Measurements from ENCODE around the gene HLA-DMA. TPM values are rescaled to one million over a fixed set of nuclear protein-coding genes. Genes with fewer than 3 reads are reported as not detected.

HLA-DMA gene
- total and polyA plus RNA-seq, 9 donors, result 5.7 to 162 (median 19.2) TPM

GRCh38 chr6:32979720-32980487 lies 27.0 kb upstream of the HLA-DMA start:
- WGBS, 3 donors, result 82 to 86% (median 84%) methylated on average over 12 of the region's 12 CpGs
- peaks cover 2% of the 10 kb centered on the region for H3K4me1 ChIP-seq (ENCODE audit: insufficient read depth)
- H3K4me3 ChIP-seq, result no peak overlapping the region
- intact Hi-C loops (cut with DNase I), result loop anchor here (5.0 to 10.0 kb wide), 4 partner anchors 43 to 785 kb away; partner anchors contain the start of genes GPSM3 (in 1 of the 4) and PBX2 (in 1 of the 4)
- no peaks in the 10 kb centered on the region for H3K27me3 ChIP-seq
- no peak for TF ChIP-seq EP300 (IDR thresholded peaks at IDR 0.05)
- no peak for TF ChIP-seq POLR2A (IDR thresholded peaks at IDR 0.05)
- TF ChIP-seq, protein P1, sequence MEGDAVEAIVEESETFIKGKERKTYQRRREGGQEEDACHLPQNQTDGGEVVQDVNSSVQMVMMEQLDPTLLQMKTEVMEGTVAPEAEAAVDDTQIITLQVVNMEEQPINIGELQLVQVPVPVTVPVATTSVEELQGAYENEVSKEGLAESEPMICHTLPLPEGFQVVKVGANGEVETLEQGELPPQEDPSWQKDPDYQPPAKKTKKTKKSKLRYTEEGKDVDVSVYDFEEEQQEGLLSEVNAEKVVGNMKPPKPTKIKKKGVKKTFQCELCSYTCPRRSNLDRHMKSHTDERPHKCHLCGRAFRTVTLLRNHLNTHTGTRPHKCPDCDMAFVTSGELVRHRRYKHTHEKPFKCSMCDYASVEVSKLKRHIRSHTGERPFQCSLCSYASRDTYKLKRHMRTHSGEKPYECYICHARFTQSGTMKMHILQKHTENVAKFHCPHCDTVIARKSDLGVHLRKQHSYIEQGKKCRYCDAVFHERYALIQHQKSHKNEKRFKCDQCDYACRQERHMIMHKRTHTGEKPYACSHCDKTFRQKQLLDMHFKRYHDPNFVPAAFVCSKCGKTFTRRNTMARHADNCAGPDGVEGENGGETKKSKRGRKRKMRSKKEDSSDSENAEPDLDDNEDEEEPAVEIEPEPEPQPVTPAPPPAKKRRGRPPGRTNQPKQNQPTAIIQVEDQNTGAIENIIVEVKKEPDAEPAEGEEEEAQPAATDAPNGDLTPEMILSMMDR (IDR thresholded peaks at IDR 0.05), result no peak
- no peak for DNase-seq
- no peaks in the 10 kb centered on the region for H3K9me3 ChIP-seq
- peaks cover 3% of the 10 kb centered on the region for H3K36me3 ChIP-seq
- no peak overlapping the region for H3K27ac ChIP-seq

DNA sequence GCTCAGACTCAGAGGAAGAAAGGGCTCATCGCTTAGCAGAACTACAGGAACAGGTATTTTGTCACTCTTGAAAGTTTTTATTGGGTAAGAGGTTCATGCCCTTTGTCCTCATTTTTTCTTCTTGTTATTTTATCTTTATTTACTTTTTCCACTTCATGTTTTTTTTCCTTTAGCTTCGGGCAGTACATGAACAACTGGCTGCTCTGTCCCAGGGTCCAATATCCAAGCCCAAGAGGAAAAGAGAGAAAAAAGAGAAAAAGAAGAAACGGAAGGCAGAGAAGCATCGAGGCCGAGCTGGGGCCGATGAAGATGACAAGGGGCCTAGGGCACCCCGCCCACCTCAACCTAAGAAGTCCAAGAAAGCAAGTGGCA lies 25.0 kb upstream of the HLA-DMA start:
- no peak for TF ChIP-seq POLR2A (IDR thresholded peaks at IDR 0.05)
- TF ChIP-seq, protein P1 (IDR thresholded peaks at IDR 0.05), result no peak
- no peaks in the 10 kb centered on the region for H3K9me3 ChIP-seq
- DNase-seq, result no peak
- H3K36me3 ChIP-seq, result peaks cover 3% of the 10 kb centered on the region
- no peaks in the 10 kb centered on the region for H3K27me3 ChIP-seq
- no peak overlapping the region for H3K27ac ChIP-seq
- H3K4me3 ChIP-seq, result no peak overlapping the region
- intact Hi-C loops (cut with DNase I), result loop anchor here in 1 of 4 donors (10.0 kb wide), 1 partner anchor 783 kb away; the partner anchor contains the start of genes GPSM3 and PBX2
- WGBS, 3 donors, result 48 to 58% (median 49%) methylated on average over 7 of the region's 7 CpGs
- H3K4me1 ChIP-seq (ENCODE audit: insufficient read depth), result peaks cover 3% of the 10 kb centered on the region

DNA sequence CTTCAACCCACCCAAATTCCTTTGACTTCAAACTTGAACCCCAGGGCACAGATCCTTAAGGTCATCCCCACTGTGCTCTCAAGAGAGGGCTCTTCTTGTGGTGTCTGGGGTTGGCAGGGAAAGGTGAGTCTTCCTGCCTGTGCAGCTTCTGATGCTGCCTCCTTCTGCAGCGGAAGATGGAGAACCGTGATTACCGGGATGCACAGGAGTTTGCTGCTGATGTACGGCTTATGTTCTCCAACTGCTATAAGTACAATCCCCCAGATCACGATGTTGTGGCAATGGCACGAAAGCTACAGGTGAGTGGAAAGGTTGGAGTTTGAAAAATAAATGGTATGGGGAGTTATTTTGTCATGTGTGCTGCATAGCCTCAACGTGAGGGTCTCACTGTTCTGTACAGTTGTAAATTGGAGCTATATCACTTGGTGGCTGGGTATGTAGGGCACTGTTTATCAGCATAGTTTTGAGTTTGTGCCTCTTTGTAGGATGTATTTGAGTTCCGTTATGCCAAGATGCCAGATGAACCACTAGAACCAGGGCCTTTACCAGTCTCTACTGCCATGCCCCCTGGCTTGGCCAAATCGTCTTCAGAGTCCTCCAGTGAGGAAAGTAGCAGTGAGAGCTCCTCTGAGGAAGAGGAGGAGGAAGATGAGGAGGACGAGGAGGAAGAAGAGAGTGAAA lies 24.5 kb upstream of the HLA-DMA start:
- no peaks in the 10 kb centered on the region for H3K9me3 ChIP-seq
- no peak overlapping the region for H3K4me3 ChIP-seq
- peaks cover 3% of the 10 kb centered on the region for H3K4me1 ChIP-seq (ENCODE audit: insufficient read depth)
- no peak overlapping the region for H3K27ac ChIP-seq
- peaks cover 3% of the 10 kb centered on the region for H3K36me3 ChIP-seq
- H3K27me3 ChIP-seq, result no peaks in the 10 kb centered on the region
- intact Hi-C loops (cut with DNase I), result loop anchor here in 1 of 4 donors (10.0 kb wide), 1 partner anchor 783 kb away; the partner anchor contains the start of genes GPSM3 and PBX2
- no peak for DNase-seq
- WGBS, 3 donors, result 49 to 56% (median 54%) methylated on average over 10 of the region's 10 CpGs
- TF ChIP-seq, protein P1 (IDR thresholded peaks at IDR 0.05), result no peak
- no peak for TF ChIP-seq EP300 (IDR thresholded peaks at IDR 0.05)
- TF ChIP-seq POLR2A (IDR thresholded peaks at IDR 0.05), result no peak

DNA sequence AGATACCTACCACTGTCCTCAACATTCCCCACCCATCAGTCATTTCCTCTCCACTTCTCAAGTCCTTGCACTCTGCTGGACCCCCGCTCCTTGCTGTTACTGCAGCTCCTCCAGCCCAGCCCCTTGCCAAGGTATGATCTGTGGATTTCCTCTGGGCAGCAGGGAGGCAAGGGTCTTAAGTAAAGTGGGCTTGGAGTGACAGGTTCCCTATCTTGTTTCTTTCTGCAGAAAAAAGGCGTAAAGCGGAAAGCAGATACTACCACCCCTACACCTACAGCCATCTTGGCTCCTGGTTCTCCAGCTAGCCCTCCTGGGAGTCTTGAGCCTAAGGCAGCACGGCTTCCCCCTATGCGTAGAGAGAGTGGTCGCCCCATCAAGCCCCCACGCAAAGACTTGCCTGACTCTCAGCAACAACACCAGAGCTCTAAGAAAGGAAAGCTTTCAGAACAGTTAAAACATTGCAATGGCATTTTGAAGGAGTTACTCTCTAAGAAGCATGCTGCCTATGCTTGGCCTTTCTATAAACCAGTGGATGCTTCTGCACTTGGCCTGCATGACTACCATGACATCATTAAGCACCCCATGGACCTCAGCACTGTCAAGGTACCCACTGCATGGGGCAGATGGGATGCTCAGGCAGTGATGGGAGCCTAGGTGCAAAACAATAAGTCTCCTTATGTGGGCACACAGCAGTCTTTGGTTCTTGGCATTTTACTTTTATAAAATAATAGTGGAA lies 23.6 kb upstream of the HLA-DMA start:
- Histone ChIP-seq H3K4me3 (no peak overlapping the region), H3K9me3 (no peaks in the 10 kb centered on the region), H3K4me1 (ENCODE audit: insufficient read depth) (peaks cover 3% of the 10 kb centered on the region), H3K27ac (no peak overlapping the region), H3K36me3 (peaks cover 3% of the 10 kb centered on the region), H3K27me3 (no peaks in the 10 kb centered on the region)
- 68 to 76% (median 69%) methylated on average over 7 of the region's 7 CpGs for WGBS, 3 donors
- no peak for DNase-seq
- TF ChIP-seq, protein P1 (IDR thresholded peaks at IDR 0.05), result no peak
- TF ChIP-seq POLR2A (IDR thresholded peaks at IDR 0.05) (no peak), EP300 (IDR thresholded peaks at IDR 0.05) (no peak)
- intact Hi-C loops (cut with DNase I), result loop anchor here in 1 of 4 donors (10.0 kb wide), 1 partner anchor 782 kb away; the partner anchor contains the start of genes GPSM3 and PBX2
